Mucosa of stomach (tissue), 1 donor: ENCODE results near the gene BRAP.
"Not testable (repeated sequence)": the region's sequence is repeated elsewhere in the genome, so short reads cannot be mapped to it uniquely, and the experiment has no call there.

Experiments
- H3K27me3 ChIP-seq: one replicate; pipeline ENCODE4 v1.7.0; 2013; ENCODE audit warnings: mild to moderate bottlenecking, low read length; ENCODE audit not compliant: control insufficient read depth, insufficient read depth
- H3K36me3 ChIP-seq: one replicate; pipeline ENCODE4 v1.7.0; 2013; ENCODE audit warnings: low read length; ENCODE audit not compliant: control insufficient read depth, insufficient read depth
- H3K4me1 ChIP-seq: one replicate; pipeline ENCODE4 v1.7.0; 2013; ENCODE audit warnings: mild to moderate bottlenecking, low read length; ENCODE audit not compliant: control insufficient read depth, insufficient read depth
- H3K4me3 ChIP-seq: one replicate; pipeline ENCODE4 v1.7.0; 2013; ENCODE audit warnings: low read length
- H3K9ac ChIP-seq: one replicate; pipeline ENCODE4 v1.7.0; 2013; ENCODE audit warnings: mild to moderate bottlenecking, low read length, moderate library complexity
- H3K9me3 ChIP-seq: one replicate; pipeline ENCODE4 v1.7.0; 2013; ENCODE audit warnings: mild to moderate bottlenecking, low read length, moderate library complexity; ENCODE audit not compliant: control insufficient read depth
- donor health status: Pancreatic carcinoma.

Gene BRAP

DNA sequence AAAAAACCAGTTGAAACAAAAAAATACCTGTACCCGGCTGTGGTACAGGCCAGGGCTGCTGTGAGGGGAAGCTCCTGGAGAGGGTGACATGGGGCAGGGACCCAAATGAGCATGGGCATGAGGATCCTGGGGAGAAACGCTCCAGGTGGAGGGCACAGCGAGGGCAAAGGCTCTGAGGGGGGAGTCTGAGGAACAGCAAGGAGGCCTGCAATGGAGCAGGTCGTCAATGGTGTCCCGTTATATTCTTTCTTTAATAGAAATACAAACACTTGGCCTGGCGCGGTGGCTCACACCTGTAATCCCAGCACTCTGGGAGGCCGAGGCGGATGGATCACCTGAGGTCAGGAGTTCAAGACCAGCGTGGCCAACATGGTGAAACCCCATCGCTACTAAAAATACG is 84.8 kb downstream of the BRAP start:
- not testable (repeated sequence) for H3K9ac ChIP-seq, H3K9me3 ChIP-seq, H3K36me3 ChIP-seq, H3K4me3 ChIP-seq, H3K27me3 ChIP-seq
- H3K4me1 ChIP-seq = peaks cover 13% of the 10 kb centered on the region

DNA sequence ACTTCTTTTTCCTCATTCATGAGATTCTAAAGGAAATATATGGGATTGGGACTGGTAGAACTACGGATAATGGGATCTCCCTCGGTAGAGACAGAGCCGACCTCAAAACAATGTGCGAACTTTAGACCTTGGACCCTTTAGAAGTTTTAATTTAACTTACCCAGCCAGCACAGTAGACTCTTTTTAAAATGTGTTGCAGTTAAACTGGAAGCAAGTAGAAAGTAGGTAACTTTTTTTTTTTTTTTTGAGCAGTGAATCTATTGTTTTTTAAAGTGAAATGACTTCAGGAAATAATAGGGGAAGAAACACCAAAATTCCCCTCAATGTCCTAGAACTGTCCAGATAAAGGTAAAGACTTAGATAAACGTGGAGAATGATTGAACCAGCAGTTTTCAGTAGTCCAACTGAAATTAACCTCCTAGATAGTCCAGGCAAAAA is 85.5 kb downstream of the BRAP start:
- Histone ChIP-seq H3K4me3 (no peak overlapping the region), H3K36me3 (no peaks in the 10 kb centered on the region), H3K9ac (peak overlapping the region; percentile 76), H3K9me3 (no peaks in the 10 kb centered on the region), H3K4me1 (peaks cover 13% of the 10 kb centered on the region), H3K27me3 (no peaks in the 10 kb centered on the region)

DNA sequence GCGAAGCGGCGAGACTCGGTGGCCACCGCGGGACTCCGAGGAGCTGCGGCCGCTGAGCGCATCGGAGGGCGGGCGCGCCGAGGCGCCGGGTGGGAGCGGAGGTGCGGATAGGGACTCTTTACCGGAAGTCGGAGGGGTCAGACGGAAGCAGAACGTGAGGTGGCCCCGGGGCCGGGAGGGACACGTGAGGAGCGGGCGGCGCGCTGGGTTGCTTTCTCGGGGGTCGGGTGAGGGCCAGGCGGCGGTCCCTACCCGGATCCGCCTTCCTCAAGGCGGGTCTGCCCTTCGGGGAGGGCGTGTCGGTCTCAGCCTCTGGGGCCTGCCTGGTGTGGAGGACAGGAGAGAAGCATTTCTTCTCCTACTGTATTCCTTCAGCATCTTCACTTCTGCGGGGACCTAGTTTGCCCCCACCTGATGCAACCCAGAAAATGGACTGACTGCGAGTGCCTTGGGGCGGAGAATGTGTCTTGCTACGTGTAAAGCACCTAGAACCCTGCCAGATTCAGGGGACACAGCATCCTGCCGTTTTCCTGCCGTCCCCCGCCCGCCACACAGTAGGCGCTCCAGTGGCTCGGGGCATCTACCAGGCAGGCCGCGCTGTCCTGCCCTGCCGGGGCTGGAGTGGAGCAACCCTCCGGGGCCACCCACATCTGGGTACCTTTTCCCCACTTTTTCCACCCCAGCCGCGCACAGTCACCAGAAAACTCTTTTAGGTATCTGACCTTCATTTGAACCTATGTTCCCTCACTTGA is 86.1 kb downstream of the BRAP start:
- Histone ChIP-seq H3K9me3 (no peaks in the 10 kb centered on the region), H3K9ac (peak overlapping the region; percentile 76), H3K27me3 (no peaks in the 10 kb centered on the region), H3K4me1 (peaks cover 13% of the 10 kb centered on the region), H3K36me3 (no peaks in the 10 kb centered on the region), H3K4me3 (peak overlapping the region; percentile 69)

GRCh38 chr12:111598637-111599452 is 86.9 kb downstream of the BRAP start, which contains the start of gene ATXN2:
Gene ATXN2 (minus strand): TSS chr12:111599315. CDS start chr12:111599034, 281 bp downstream.
- peak within 1 kb of the TSS; percentile 80 for H3K4me3 ChIP-seq
- H3K9ac ChIP-seq = peak within 1 kb of the TSS; percentile 88
- H3K4me1 ChIP-seq = peaks cover 13% of the 10 kb centered on the region
- no peaks in the 10 kb centered on the region for H3K36me3 ChIP-seq
- no peaks in the 10 kb centered on the region for H3K27me3 ChIP-seq
- H3K9me3 ChIP-seq = no peaks in the 10 kb centered on the region

- Histone ChIP-seq H3K27me3 (no peaks in the 10 kb centered on the region), H3K9ac (peak overlapping the region; percentile 88), H3K4me1 (peaks cover 13% of the 10 kb centered on the region), H3K36me3 (no peaks in the 10 kb centered on the region), H3K4me3 (peak overlapping the region; percentile 80), H3K9me3 (no peaks in the 10 kb centered on the region)
These were observed 87.7 kb downstream of the BRAP start for GRCh38 chr12:111597831-111598636.

DNA sequence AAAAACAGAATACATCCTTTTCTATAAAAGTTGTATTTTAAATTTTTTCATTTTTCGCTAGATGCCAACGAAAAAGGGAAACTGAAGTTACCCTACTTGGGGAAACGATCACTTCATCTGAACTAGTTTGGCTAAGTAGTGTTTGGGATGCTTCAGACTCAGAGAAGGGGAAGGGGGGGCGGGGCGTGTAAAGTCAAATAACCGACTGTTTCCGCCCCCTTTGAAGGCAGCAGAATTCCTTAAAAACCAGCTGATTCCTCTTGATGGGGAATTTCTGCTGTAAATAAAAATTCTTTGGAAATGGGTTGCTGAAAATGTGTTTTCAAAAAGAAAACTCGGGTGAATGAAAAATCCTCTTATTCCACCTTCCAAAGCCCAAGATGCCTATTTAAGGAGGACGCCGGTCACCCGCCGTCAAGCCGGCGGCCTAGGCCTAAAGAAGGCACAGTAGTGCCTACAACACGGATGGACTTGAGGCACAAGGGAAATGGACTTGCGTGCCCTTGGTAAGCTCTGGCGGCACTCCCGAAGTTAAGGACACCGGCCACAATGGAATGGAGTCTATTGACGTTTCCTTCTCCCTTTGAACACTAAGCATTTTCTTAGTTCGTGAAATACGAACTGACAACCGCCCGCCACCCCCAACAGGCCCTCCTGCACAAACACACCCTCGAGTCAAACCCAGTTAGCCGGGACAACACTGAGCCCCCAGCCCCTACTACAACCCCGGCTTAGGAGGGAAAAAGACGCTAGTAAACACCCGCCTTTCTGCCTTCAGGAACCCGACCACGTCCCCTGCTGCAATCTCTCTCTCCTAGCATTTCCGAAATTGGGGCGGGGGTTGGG is 88.5 kb downstream of the BRAP start:
- H3K27me3 ChIP-seq = no peaks in the 10 kb centered on the region
- no peaks in the 10 kb centered on the region for H3K36me3 ChIP-seq
- no peaks in the 10 kb centered on the region for H3K9me3 ChIP-seq
- peaks cover 13% of the 10 kb centered on the region for H3K4me1 ChIP-seq
- H3K4me3 ChIP-seq = peak overlapping the region; percentile 80
- peak overlapping the region; percentile 88 for H3K9ac ChIP-seq

- not testable (repeated sequence) for H3K9ac ChIP-seq, H3K4me3 ChIP-seq
These were observed 90.4 kb downstream of the BRAP start for GRCh38 chr12:111595341-111595835.

More at GRCh38 chr12:111595341-111595835, 90.4 kb downstream of the BRAP start:
- H3K4me1 ChIP-seq = peaks cover 12% of the 10 kb centered on the region
- H3K27me3 ChIP-seq, H3K9me3 ChIP-seq, H3K36me3 ChIP-seq: not testable (repeated sequence)
